ENCODE measurements around the gene ARID1B.
"Not testable (repeated sequence)": the region's sequence is repeated elsewhere in the genome, so short reads cannot be mapped to it uniquely, and the experiment has no call there.

ARID1B gene

GRCh38 chr6:156980948-156981347 lies 203.8 kb downstream of the ARID1B start:
- no peak overlapping the region for H3K4me3 ChIP-seq (ENCODE audit: low read depth, low read length)

- H3K4me3 ChIP-seq (ENCODE audit: low read depth, low read length) = no peak overlapping the region
These were observed 205.0 kb downstream of the ARID1B start for GRCh38 chr6:156982168-156982567.

GRCh38 chr6:156982864-156983263 lies 205.7 kb downstream of the ARID1B start:
- H3K4me3 ChIP-seq (ENCODE audit: low read depth, low read length) = not testable (repeated sequence)

- no peak overlapping the region for H3K4me3 ChIP-seq (ENCODE audit: low read depth, low read length)
These were observed 207.1 kb downstream of the ARID1B start for GRCh38 chr6:156984178-156984738.

GRCh38 chr6:156985309-156985708 lies 208.1 kb downstream of the ARID1B start:
- H3K4me3 ChIP-seq (ENCODE audit: low read depth, low read length) = no peak overlapping the region

GRCh38 chr6:156988276-156989158 lies 211.3 kb downstream of the ARID1B start:
- H3K4me3 ChIP-seq (ENCODE audit: low read depth, low read length) = no peak overlapping the region

GRCh38 chr6:156989159-156989806 lies 212.1 kb downstream of the ARID1B start:
- no peak overlapping the region for H3K4me3 ChIP-seq (ENCODE audit: low read depth, low read length)

- H3K4me3 ChIP-seq (ENCODE audit: low read depth, low read length) = no peak overlapping the region
These were observed 215.0 kb downstream of the ARID1B start for GRCh38 chr6:156992020-156992804.

GRCh38 chr6:156993713-156994112 lies 216.5 kb downstream of the ARID1B start:
- H3K4me3 ChIP-seq (ENCODE audit: low read depth, low read length) = no peak overlapping the region

- no peak overlapping the region for H3K4me3 ChIP-seq (ENCODE audit: low read depth, low read length)
These were observed 217.3 kb downstream of the ARID1B start for GRCh38 chr6:156994215-156995076.

- no peak overlapping the region for H3K4me3 ChIP-seq (ENCODE audit: low read depth, low read length)
These were observed 218.3 kb downstream of the ARID1B start for GRCh38 chr6:156995502-156995901.

- H3K4me3 ChIP-seq (ENCODE audit: low read depth, low read length) = no peak overlapping the region
These were observed 219.1 kb downstream of the ARID1B start for GRCh38 chr6:156996265-156996664.

- no peak overlapping the region for H3K4me3 ChIP-seq (ENCODE audit: low read depth, low read length)
These were observed 221.7 kb downstream of the ARID1B start for GRCh38 chr6:156998794-156999330.

- no peak overlapping the region for H3K4me3 ChIP-seq (ENCODE audit: low read depth, low read length)
These were observed 222.6 kb downstream of the ARID1B start for GRCh38 chr6:156999762-157000161.

GRCh38 chr6:157001716-157002115 lies 224.5 kb downstream of the ARID1B start:
- H3K4me3 ChIP-seq (ENCODE audit: low read depth, low read length) = no peak overlapping the region

- H3K4me3 ChIP-seq (ENCODE audit: low read depth, low read length) = no peak overlapping the region
These were observed 225.6 kb downstream of the ARID1B start for GRCh38 chr6:157002774-157003173.

GRCh38 chr6:157005940-157006339 lies 228.8 kb downstream of the ARID1B start:
- H3K4me3 ChIP-seq (ENCODE audit: low read depth, low read length) = no peak overlapping the region

GRCh38 chr6:157008568-157008967 lies 231.4 kb downstream of the ARID1B start:
- no peak overlapping the region for H3K4me3 ChIP-seq (ENCODE audit: low read depth, low read length)

- H3K4me3 ChIP-seq (ENCODE audit: low read depth, low read length) = no peak overlapping the region
These were observed 235.2 kb downstream of the ARID1B start for GRCh38 chr6:157012355-157012754.

Measured in iPS-11a (cell line).